GM19035 (cell line): Measurements from ENCODE around the gene CACNA2D3.
"Not testable (repeated sequence)": the region's sequence is repeated elsewhere in the genome, so short reads cannot be mapped to it uniquely, and the experiment has no call there.

Experiments
- ATAC-seq: cut with Tn5 transposase; IDR thresholded peaks from one replicate; pipeline ENCODE4 v1.9.1; 2021; ENCODE audit not compliant: unreplicated experiment

The CACNA2D3 gene

GRCh38 chr3:54970895-54971294 is 848.5 kb downstream of the CACNA2D3 start:
- no peak for ATAC-seq

GRCh38 chr3:54977439-54977838 is 855.1 kb downstream of the CACNA2D3 start:
- ATAC-seq = no peak

GRCh38 chr3:54977946-54978345 is 855.6 kb downstream of the CACNA2D3 start:
- ATAC-seq = not testable (repeated sequence)

- no peak for ATAC-seq
These were observed 860.5 kb downstream of the CACNA2D3 start for GRCh38 chr3:54982807-54983206.

- no peak for ATAC-seq
These were observed 861.1 kb downstream of the CACNA2D3 start for GRCh38 chr3:54983266-54984099.

- no peak for ATAC-seq
These were observed 863.5 kb downstream of the CACNA2D3 start for GRCh38 chr3:54985856-54986255.

GRCh38 chr3:54986294-54986693 is 863.9 kb downstream of the CACNA2D3 start:
- no peak for ATAC-seq

GRCh38 chr3:54987719-54988118 is 865.4 kb downstream of the CACNA2D3 start:
- ATAC-seq = no peak

- no peak for ATAC-seq
These were observed 866.0 kb downstream of the CACNA2D3 start for GRCh38 chr3:54988302-54988837.

GRCh38 chr3:54988838-54989630 is 866.7 kb downstream of the CACNA2D3 start:
- ATAC-seq = no peak

GRCh38 chr3:54994111-54994513 is 871.8 kb downstream of the CACNA2D3 start:
- no peak for ATAC-seq

GRCh38 chr3:54999159-54999558 is 876.8 kb downstream of the CACNA2D3 start:
- ATAC-seq = no peak

GRCh38 chr3:54999811-55000210 is 877.5 kb downstream of the CACNA2D3 start:
- ATAC-seq = no peak

GRCh38 chr3:55000546-55000945 is 878.2 kb downstream of the CACNA2D3 start:
- no peak for ATAC-seq

- ATAC-seq = no peak
These were observed 878.6 kb downstream of the CACNA2D3 start for GRCh38 chr3:55000953-55001352.

- ATAC-seq = no peak
These were observed 880.1 kb downstream of the CACNA2D3 start for GRCh38 chr3:55002416-55002930.

- no peak for ATAC-seq
These were observed 883.9 kb downstream of the CACNA2D3 start for GRCh38 chr3:55006244-55006676.

- no peak for ATAC-seq
These were observed 885.6 kb downstream of the CACNA2D3 start for GRCh38 chr3:55007971-55008370.

- ATAC-seq = no peak
These were observed 887.0 kb downstream of the CACNA2D3 start for GRCh38 chr3:55009372-55009771.

GRCh38 chr3:55012091-55012490 is 889.7 kb downstream of the CACNA2D3 start:
- ATAC-seq = no peak

GRCh38 chr3:55013145-55013925 is 891.0 kb downstream of the CACNA2D3 start:
- no peak for ATAC-seq
